NCI-H345 treated with DMSO at 0.1 percent for 48 hours (cell line): ENCODE measurements around the gene XYLT1.
A peak's percentile ranks its signal among the peaks of the same experiment; 100 is the strongest.

Experiments
- DNase-seq: peaks from one replicate; lab custom pipeline; 2025; ENCODE audit not compliant: unreplicated experiment; lab: John Stamatoyannopoulos, UW

The XYLT1 gene

GRCh38 chr16:17211797-17212196 is 259.0 kb downstream of the XYLT1 start:
- no peak for DNase-seq

DNA sequence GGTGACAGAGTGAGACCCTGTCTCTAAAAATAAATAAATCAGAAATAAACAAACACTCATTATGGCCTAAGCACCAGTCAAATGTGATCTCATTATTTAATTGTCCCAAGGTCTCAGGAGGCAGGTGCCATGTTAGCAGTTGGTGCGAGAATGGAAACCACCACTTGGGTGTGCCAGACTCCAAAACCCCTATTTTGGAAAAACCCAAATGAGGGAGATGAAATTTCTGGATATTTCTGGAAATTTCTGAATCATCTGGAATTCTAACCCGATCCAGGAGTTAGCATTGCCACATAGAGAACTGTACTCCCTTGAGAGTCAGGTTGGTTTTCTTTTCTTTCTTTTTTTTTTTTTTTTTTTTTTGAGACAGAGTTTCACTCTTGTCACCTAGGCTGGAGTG is 264.0 kb downstream of the XYLT1 start:
- DNase-seq = no peak

DNA sequence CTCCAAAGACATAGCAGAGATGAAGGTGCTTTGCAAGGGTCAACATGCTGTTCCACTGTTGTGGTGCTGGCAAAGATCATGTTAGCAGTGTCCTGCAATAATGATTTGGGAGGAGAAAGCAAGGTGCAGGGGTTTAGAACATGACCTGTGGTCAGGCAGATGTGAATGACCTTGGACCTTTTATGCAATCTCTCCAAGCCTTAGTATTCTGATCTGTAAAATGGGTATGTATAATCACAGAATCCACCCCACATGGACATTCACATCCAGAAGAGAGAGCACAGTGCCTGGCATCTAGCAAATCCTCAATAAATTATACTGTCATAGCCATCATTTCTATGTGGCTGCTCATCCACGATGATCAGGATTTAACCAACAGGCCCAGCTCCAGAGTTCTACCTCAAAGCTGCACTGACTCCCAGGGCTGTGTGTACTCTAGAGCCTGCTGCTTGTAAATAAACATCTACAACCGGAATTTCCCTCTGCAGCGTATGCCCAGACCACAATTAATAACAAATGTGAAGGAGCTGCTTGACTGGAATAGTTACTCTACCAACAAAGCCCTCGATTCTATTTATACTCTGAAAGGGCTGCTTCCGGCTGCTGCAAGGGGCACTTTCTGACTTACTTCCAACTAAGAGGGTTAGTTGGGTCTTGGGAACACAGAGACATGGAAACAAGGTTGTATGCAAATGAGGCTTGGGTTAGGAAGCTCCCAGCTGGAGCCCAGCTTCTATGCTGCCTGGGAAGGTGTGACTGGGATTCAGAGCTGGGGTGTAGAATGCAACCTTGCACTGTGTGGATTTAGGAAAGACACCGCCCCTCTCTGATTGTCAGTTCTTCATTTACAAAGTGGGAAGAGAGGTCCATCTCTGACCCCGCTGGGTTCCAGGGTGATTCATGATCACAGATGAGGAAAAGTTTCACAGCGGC is 265.2 kb downstream of the XYLT1 start:
- DNase-seq = peak; percentile 8

DNA sequence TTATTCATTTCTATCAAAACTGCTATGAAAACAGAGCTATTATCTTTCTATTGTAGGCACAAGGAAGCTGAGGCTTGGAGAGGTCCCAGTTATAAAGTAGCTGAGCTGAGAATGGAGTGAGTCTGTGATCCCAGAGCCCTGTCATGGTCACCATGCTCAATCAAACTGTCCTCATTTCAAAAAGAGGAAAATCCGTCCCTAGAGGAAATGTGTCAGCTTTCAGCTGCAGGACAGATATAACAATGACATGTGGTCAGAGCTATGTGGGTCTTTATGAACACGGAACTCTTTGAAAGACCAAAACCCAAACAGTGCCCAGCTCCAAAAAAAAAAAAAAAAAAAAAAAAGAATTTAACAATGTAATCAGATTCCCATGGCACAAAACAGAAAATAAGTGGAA is 266.1 kb downstream of the XYLT1 start:
- no peak for DNase-seq

DNA sequence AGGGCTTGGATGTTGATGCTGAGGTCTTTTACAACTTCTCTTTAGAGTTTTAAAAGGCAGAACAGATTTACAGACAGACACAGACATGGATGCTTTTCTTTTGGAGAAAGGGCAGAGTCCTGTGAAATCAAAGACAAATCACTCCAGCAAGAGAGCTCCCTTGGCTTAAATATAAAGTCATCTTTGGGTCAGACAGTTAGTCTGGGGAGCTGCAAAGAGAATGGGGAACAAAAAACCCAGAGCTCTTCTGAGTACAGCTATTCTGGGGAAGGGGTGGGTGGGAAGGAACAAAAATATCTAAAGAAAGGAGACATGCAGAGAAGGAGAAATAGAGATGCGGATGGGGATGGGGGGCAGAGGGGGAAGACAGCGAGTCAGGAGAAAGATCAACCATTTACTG is 266.6 kb downstream of the XYLT1 start:
- DNase-seq = no peak

GRCh38 chr16:17203424-17203823 is 267.3 kb downstream of the XYLT1 start:
- DNase-seq = peak; percentile 24

DNA sequence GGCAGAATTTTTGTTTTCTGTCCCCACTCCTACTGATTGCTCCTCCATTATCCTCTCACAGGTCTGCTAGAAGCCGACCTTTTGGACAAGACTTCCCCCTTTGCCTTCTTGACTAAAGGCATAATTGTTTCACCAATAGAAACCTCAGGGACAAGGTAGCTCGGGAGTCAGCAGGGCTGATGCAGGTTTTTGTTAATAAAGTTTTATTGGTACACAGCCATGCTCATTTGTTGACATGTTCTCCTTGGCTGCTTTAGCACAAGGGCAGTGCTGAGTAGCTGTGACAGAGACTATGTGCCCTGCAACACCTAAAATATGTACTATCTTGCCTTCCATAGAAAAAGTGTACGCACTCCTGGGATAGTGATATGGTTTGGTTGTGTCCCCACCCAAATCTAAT is 271.6 kb downstream of the XYLT1 start:
- no peak for DNase-seq

GRCh38 chr16:17196526-17196925 is 274.2 kb downstream of the XYLT1 start:
- no peak for DNase-seq

DNA sequence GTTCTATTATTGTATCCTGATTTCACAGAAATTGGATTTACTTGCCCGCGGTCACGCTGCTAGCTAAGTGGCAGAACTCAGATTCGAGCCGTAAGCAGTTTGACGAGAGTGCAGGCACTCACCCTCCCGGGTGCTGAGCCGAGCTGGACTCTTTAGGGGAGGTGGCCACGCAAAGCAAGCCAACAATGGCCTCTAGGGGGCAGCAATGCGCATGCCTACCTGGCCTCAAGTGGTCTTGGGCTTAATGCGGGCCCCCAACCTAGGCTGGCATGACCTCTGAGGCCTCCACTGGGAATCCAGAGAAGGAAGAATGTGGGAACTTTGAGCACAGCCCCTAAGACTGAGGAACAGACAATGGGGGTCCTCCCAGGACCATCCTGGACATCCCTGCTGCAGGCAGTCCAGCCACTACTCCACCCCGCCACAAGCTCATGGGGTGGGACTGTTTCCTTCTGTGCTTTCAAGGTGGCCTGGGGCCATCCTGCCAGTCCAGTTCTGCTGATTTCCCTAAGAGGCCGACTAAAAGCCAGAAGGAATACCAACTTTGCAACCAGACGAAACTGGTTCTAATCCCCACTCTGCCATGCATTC is 276.5 kb downstream of the XYLT1 start:
- DNase-seq = no peak

GRCh38 chr16:17193566-17194100 is 277.1 kb downstream of the XYLT1 start:
- no peak for DNase-seq

- no peak for DNase-seq
Measured at GRCh38 chr16:17184026-17184425, 286.7 kb downstream of the XYLT1 start.

- DNase-seq = no peak
Measured at GRCh38 chr16:17177959-17178905, 292.5 kb downstream of the XYLT1 start.

DNA sequence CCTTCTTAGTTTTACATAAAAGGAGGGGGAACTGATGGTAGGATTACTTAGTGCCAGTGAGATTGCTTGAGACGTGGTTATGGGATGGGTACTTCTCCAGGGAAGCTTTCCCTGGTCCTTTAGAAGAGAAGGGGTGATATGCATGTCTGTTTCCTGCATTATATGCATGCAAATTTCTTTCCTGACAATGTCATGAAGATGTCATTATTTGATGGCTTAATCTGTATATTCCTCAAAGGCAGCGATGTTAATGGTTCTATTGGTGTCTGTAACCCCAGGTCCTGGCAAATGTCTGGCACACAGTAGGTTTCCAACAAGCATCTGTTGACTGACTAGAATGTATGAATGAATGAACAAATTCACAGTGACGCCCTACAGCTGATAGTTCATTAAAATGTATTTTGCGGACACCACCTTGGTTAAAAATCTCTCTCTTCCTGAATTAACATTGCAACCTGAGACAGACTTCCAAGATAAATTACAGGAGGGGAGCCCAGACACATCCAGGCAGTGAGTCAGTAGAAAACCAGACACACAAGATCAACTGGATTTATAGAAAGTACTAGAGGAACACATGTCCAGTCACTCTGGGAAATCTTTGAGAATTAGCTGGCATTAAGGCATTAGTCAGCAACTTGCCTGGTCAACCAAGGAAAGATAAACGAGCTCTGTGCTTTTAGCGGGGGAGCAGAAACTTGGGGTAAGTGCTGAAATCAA is 293.4 kb downstream of the XYLT1 start:
- DNase-seq = no peak

- DNase-seq = no peak
Measured at GRCh38 chr16:17176199-17176598, 294.6 kb downstream of the XYLT1 start.

DNA sequence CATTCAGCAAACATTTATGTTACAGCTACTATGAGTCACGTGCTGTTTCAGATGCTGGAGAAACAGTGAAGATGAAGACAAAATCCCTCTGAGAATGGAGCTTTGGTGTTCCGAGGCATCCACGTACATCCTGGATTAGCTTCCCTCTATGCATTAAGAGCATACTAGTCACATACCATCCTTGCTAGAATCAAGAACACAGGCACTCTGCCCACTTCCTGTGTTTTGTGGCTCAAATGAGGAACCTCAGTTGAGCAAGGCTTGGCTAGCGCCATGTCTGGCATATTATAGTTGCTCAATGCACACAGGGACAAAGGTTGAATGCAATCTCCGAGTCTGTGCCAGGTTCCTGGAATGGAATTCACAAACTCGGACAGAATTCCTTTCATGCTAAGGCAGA is 297.5 kb downstream of the XYLT1 start:
- DNase-seq = no peak

DNA sequence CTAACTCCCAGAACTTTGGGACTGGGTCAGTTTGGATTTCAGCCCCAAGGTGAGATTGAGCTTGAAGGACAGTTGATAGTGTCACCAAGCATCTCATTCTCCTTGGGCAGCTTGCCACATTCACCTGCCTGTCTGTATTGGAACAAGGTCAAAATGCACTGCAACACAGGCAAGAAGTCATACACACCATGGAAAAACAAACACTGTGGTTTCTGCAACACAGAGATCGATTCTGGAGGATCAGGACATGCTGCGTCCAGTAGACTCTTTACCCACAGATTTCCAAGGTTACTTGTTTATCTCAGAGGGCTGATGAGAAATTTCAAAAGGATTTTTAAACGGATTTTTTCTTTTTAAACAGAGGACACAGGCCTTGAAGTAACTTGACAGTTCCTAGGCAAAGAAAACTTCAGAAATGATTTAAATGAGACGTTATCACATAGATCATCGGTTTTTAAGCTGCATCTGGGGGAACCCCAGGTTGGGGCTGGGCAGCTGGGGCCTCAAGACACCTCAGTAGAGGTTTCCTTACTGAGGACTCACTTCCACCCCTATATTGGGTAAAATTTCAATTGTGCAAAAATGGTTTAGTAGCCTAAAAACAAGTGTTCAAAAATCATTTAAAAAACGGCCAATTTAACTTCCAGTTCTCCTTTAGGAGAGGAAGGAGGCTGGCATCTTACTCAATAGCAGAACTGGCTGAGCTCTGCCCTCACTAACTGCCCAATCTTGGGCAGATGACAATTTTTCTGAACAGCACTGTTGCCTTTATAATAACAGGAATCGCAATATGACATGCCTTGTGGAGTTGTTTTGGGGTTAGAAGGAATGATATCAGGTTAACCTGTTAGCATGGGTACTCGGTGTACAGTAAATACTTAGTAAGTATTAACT is 299.3 kb downstream of the XYLT1 start:
- DNase-seq = no peak

DNA sequence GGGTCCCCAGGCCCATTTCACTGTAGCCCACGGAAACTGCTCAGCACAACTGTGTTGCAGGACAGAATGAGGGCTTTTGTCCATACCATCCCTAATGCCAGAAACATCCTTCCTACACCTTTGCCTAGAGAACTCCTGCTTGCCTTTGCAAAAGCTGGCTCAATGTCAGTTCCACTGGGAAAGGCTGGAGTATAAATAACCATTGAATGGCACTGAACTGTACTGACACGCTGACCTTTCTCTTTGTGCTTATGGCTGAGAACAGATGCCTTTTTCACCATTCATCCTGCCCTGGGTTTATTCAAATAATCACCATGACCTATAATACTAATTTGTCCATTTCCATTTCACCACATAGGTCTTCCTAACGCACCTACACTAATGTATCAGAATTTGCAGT is 300.3 kb downstream of the XYLT1 start:
- no peak for DNase-seq

DNA sequence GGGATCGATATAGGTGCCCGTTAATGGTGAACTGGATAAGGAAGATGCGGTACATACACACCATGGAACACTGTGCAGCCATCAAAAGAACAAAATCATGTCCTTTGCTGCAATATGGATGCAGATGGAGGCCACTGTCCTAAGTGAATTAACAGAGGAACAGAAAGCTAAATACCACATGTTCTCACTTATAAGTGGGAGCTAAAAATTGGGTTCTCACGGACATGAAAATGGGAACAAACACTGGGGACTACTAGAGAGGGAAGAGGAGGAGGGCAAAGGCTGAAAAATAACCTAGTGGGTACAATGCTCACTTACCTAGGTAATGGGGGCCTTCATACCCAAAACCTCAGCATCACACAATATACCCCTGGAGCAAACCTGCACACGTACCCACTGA is 302.6 kb downstream of the XYLT1 start:
- DNase-seq = no peak

DNA sequence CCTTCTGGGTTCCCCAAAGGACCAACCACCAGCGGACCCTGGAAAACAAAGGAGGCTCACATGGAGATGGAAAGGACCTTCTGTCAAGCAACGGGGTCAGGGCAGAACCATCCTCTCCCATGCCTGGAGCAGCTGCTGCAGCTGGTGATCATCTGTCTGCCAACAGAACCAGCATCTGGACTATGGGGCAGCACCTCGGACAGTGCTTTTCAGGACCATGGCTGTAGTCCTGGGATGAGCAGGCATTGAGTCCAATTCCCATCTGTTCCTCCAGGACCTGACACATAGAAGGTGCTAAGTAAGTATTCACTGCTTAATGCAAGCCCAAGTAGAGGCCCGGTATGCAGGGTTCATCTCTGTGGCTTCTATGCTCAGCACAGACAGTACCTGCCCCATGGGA is 304.7 kb downstream of the XYLT1 start:
- no peak for DNase-seq

GRCh38 chr16:17162560-17162959 is 308.2 kb downstream of the XYLT1 start:
- DNase-seq = no peak
